Heart left ventricle (tissue), 13 donors: ENCODE measurements around the gene SPEG.

ENCODE experiments used
- POLR2A ChIP-seq, 2 donors: fragments of 450-650 bp; IDR thresholded peaks; one replicate each; pipeline ENCODE4 v1.6.1; 2017; ENCODE audit warnings: antibody characterized with exemption in 2 of 2, mild to moderate bottlenecking in 2 of 2, moderate library complexity in 2 of 2
- TF ChIP-seq, protein P1 (sequence below), 12 donors: fragments of 200-600 bp; sonication (generic) in 4 of 12; IDR thresholded peaks; one replicate each; pipeline versions ENCODE4 v1.5.0 to v1.8.0; 2018 to 2022; ENCODE audit warnings: antibody characterized with exemption in 12 of 12, mild to moderate bottlenecking in 5 of 12
- donor health status: ischemic (EF 13 %, LVEDD 7.1; RV severe dilation, severe dysfunction).
- donor health status: DM: no; HTN: yes; CAD: no.
- donor health status: DM: no; HTN: no; CAD: no.
- donor health status: ischemic (EF 25% LVEDD 6.9; RV normal size, moderate dysfunction).
- donor health status: ischemic (EF 25% LVEDD 5.7; RV mildly dilated, moderate dysfunction).
- donor health status: ischemic (EF 35%, LVEDD 5.7; RV mildly dilated, moderate dysfunction).
- donor health status: nonischemic (EF 11% LVEDD 7.7; RV severe dilation, severe dysfunction).
- donor health status: DM: yes; HTN: yes; CAD: no.
- donor health status: PGD.
- donor health status: ischemic (EF 29% LVEDD 5.4; RV normal size, mild dysfunction).
- donor health status: nonischemic (EF 23%, LVEDD 6.1; RV moderate dilation, normal function).

DNA sequence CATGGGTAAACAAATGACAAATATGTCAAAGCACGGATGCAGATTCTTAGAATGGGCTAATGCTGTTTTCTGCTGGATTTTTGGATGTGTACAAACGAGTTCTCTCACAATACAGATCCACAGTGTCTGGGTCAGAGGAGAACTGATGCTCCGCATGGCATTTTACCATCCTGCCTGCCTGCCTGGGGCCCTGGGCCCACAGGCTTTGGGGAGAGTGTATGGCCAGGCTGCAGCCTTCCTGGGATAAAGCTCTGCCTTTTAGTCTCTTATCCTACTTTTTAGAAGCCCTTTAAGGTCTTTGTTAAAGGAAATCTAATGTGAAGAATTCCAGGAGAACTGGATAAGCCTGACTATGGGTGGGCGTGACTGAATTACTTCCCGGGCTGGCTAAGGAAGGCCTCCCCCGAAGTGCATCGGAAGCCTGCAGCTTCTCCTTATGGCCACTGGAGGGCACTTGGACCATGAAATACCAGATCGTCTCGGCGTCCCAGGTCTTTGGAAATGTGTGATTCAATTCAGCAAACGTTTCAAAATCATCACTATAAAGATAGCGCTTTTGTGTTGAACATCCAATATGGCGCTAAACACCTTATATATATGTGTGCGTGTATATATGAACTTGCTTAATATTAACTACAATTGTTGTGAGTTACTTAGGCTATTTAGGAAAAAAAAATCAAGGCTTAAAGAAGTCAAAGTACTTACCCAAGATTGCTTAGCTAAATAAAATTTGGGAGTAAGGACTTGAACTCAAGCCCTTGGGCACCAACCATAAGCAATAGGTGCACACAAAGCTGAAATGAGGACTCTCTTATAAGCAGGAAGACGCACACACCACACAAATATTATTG, 31.8 kb upstream of the SPEG start:
- TF ChIP-seq, protein P1, sequence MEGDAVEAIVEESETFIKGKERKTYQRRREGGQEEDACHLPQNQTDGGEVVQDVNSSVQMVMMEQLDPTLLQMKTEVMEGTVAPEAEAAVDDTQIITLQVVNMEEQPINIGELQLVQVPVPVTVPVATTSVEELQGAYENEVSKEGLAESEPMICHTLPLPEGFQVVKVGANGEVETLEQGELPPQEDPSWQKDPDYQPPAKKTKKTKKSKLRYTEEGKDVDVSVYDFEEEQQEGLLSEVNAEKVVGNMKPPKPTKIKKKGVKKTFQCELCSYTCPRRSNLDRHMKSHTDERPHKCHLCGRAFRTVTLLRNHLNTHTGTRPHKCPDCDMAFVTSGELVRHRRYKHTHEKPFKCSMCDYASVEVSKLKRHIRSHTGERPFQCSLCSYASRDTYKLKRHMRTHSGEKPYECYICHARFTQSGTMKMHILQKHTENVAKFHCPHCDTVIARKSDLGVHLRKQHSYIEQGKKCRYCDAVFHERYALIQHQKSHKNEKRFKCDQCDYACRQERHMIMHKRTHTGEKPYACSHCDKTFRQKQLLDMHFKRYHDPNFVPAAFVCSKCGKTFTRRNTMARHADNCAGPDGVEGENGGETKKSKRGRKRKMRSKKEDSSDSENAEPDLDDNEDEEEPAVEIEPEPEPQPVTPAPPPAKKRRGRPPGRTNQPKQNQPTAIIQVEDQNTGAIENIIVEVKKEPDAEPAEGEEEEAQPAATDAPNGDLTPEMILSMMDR (IDR thresholded peaks at IDR 0.05), result peak; percentile 81 to 94 (median 88)
- no peak for TF ChIP-seq POLR2A (IDR thresholded peaks at IDR 0.05)
